HFFc6 (cell line): ENCODE results near the gene GDF15. TPM values are rescaled to one million over a fixed set of nuclear protein-coding genes. Genes with fewer than 3 reads are reported as not detected.
"Not testable (repeated sequence)": the region's sequence is repeated elsewhere in the genome, so short reads cannot be mapped to it uniquely, and the experiment has no call there.

Experiments used
- DNase-seq: peaks from one replicate; pipeline ENCODE4 v3.0.0-alpha.2; 2018
- H3K27ac Mint-ChIP-seq: 2 replicates; pipeline ENCODE4 v1.8.0; 2020; ENCODE audit warnings: mild to moderate bottlenecking, mixed read lengths
- H3K27me3 Mint-ChIP-seq: 2 replicates; pipeline ENCODE4 v1.8.0; 2021; ENCODE audit warnings: mild to moderate bottlenecking, moderate library complexity, mixed read lengths; ENCODE audit not compliant: insufficient read depth
- H3K36me3 Mint-ChIP-seq: 2 replicates; pipeline ENCODE4 v1.8.0; 2021; ENCODE audit warnings: low read depth, mixed read lengths
- H3K4me1 Mint-ChIP-seq: 2 replicates; pipeline ENCODE4 v1.8.0; 2020; ENCODE audit warnings: low read depth, mixed read lengths
- H3K4me3 Mint-ChIP-seq: 2 replicates; pipeline ENCODE4 v1.8.0; 2020; ENCODE audit warnings: mild to moderate bottlenecking, moderate library complexity, mixed read lengths
- H3K9me3 Mint-ChIP-seq: 2 replicates; pipeline ENCODE4 v1.8.0; 2020; ENCODE audit warnings: mild to moderate bottlenecking, mixed read lengths
- CTCF ChIP-seq: fragments of 200-600 bp; sonication (generic); IDR thresholded peaks from 2 replicates; pipeline ENCODE4 v1.5.0; 2021; ENCODE audit warnings: antibody characterized with exemption, mild to moderate bottlenecking
- total RNA-seq, 6 experiments: library from RNA; stranded (reverse); fragmentation: NEBNext Ultra II Directional; extraction: Animal tissue kit (Norgen Biotek cat#: 25700); gene quantifications; 2 replicates in 1 of 6; 3 replicates in 5 of 6; pipeline ENCODE4 v1.2.3, GENCODE V29; 2021

Gene GDF15
- total RNA-seq, 6 experiments from 2014 or later, result 21.3 to 36.9 (median 24.9) TPM

GRCh38 chr19:18396471-18397241 lies 10.7 kb downstream of the GDF15 start:
- Mint-ChIP-seq H3K4me1 (peaks cover 14% of the 10 kb centered on the region; the same call in 1 of the 2 replicates), H3K27ac (no peak overlapping the region), H3K27me3 (peaks cover 2% of the 10 kb centered on the region; the same call in 1 of the 2 replicates), H3K36me3 (no peaks in the 10 kb centered on the region), H3K9me3 (no peaks in the 10 kb centered on the region), H3K4me3 (no peak overlapping the region)
- no peak for DNase-seq
- TF ChIP-seq CTCF, result no peak

GRCh38 chr19:18397242-18398202 lies 11.6 kb downstream of the GDF15 start, which contains the start of gene LRRC25:
TSS of gene LRRC25 (minus strand) at chr19:18397622. CDS start at chr19:18396963, 659 bp downstream.
- H3K4me3 Mint-ChIP-seq, result no peak within 1 kb of the TSS
- peaks cover 2% of the 10 kb centered on the region; the same call in 1 of the 2 replicates for H3K27me3 Mint-ChIP-seq
- H3K27ac Mint-ChIP-seq, result no peak within 1 kb of the TSS
- no peaks in the 10 kb centered on the region for H3K36me3 Mint-ChIP-seq
- no peak for DNase-seq
- no peaks in the 10 kb centered on the region for H3K9me3 Mint-ChIP-seq
- peaks cover 22% of the 10 kb centered on the region; the same call in 1 of the 2 replicates for H3K4me1 Mint-ChIP-seq
- TF ChIP-seq CTCF, result no peak

GRCh38 chr19:18399008-18399407 lies 13.1 kb downstream of the GDF15 start:
- Mint-ChIP-seq H3K9me3 (no peaks in the 10 kb centered on the region), H3K27ac (no peak overlapping the region), H3K27me3 (peaks cover under 1% of the 10 kb centered on the region; the same call in 1 of the 2 replicates), H3K4me1 (peaks cover 22% of the 10 kb centered on the region; the same call in 1 of the 2 replicates), H3K36me3 (no peaks in the 10 kb centered on the region), H3K4me3 (no peak overlapping the region)
- no peak for TF ChIP-seq CTCF
- peak; percentile 68 for DNase-seq

- Mint-ChIP-seq H3K36me3 (no peaks in the 10 kb centered on the region), H3K27me3 (no peaks in the 10 kb centered on the region; the same call in 1 of the 2 replicates), H3K27ac (0 out of 2 replicates have a peak overlapping the region, but pooled peaks have one; percentile 22), H3K4me3 (no peak overlapping the region), H3K9me3 (no peaks in the 10 kb centered on the region), H3K4me1 (peaks cover 22% of the 10 kb centered on the region; the same call in 1 of the 2 replicates)
- peak; percentile 57 for TF ChIP-seq CTCF
- DNase-seq, result peak; percentile 58
Measured at GRCh38 chr19:18401580-18402112, 15.7 kb downstream of the GDF15 start.

GRCh38 chr19:18402455-18403248 lies 16.7 kb downstream of the GDF15 start:
- H3K36me3 Mint-ChIP-seq, DNase-seq, H3K4me3 Mint-ChIP-seq, H3K9me3 Mint-ChIP-seq, H3K27me3 Mint-ChIP-seq, H3K27ac Mint-ChIP-seq: not testable (repeated sequence)
- H3K4me1 Mint-ChIP-seq, result peaks cover 20% of the 10 kb centered on the region; the same call in 1 of the 2 replicates

GRCh38 chr19:18405754-18406153 lies 19.8 kb downstream of the GDF15 start:
- H3K9me3 Mint-ChIP-seq, H3K27ac Mint-ChIP-seq, H3K4me3 Mint-ChIP-seq, H3K27me3 Mint-ChIP-seq, DNase-seq, H3K36me3 Mint-ChIP-seq: not testable (repeated sequence)
- H3K4me1 Mint-ChIP-seq, result peaks cover 18% of the 10 kb centered on the region
